D721Med (cell line): ENCODE results near the gene GRIN2A.

Experiments used
- DNase-seq: peaks from one replicate; pipeline ENCODE4 v3.0.0; 2011; ENCODE audit warnings: low spot score; ENCODE audit not compliant: insufficient read length
- FAIRE-seq: peaks from 2 replicates; lab custom pipeline; 2011; peaks lifted over from hg19 to GRCh38; lab: Jason Lieb, UNC
- TF ChIP-seq, protein P1 (sequence below): IDR thresholded peaks from 2 replicates; pipeline ENCODE4 v1.5.1; 2012; ENCODE audit warnings: mild to moderate bottlenecking, control low read depth; ENCODE audit not compliant: insufficient read depth; ENCODE audit errors: missing control alignments

GRIN2A gene

DNA sequence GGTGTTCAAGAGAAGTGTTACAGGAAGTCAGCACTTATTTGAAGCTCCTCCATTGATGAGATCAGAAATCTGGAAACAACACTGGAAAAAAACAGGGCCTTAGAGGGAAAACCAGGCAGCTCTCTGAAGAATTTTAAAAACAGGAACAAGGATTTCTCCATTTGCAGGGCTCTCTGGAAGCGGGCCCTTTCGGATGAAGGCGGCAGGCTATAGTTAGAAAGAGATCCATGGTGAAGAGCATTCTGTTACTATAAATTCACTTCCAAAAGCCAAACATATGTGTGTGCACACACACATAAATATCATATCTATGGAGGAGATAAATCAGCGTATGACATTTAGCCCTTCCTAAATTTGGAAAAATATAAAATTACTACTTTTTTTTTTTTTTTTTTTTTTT is 42.6 kb upstream of the GRIN2A start:
- FAIRE-seq, result no peak
- DNase-seq, result no peak
- TF ChIP-seq, protein P1, sequence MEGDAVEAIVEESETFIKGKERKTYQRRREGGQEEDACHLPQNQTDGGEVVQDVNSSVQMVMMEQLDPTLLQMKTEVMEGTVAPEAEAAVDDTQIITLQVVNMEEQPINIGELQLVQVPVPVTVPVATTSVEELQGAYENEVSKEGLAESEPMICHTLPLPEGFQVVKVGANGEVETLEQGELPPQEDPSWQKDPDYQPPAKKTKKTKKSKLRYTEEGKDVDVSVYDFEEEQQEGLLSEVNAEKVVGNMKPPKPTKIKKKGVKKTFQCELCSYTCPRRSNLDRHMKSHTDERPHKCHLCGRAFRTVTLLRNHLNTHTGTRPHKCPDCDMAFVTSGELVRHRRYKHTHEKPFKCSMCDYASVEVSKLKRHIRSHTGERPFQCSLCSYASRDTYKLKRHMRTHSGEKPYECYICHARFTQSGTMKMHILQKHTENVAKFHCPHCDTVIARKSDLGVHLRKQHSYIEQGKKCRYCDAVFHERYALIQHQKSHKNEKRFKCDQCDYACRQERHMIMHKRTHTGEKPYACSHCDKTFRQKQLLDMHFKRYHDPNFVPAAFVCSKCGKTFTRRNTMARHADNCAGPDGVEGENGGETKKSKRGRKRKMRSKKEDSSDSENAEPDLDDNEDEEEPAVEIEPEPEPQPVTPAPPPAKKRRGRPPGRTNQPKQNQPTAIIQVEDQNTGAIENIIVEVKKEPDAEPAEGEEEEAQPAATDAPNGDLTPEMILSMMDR, result no peak

DNA sequence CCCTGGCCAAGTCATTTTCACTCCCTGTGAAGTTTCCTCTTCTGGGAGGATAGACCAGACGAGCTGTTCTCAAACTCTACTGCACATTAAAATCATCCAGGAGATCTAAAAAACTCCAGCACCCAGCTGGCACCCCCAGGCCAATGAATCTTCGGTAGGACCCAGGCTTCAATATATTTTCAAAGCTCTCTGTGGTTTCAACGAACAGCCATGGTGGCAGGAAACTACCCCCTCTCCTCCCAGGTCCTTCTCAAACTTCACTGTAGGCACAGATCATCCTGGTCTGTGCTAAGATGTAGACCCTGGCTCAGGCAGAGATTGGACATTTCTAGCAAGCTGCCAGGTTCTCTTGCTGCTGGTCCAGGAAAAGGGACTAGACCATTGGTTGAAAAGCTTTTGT is 38.7 kb upstream of the GRIN2A start:
- FAIRE-seq (no peak), DNase-seq (no peak)
- TF ChIP-seq, protein P1, result no peak

- TF ChIP-seq, protein P1, result no peak
- FAIRE-seq (no peak), DNase-seq (no peak)
Observed at GRCh38 chr16:10219742-10220141, 37.5 kb upstream of the GRIN2A start.

GRCh38 chr16:10218490-10219206 is 36.4 kb upstream of the GRIN2A start:
- TF ChIP-seq, protein P1, result no peak
- no peak for DNase-seq
- FAIRE-seq, result no peak

GRCh38 chr16:10213748-10214147 is 31.5 kb upstream of the GRIN2A start:
- FAIRE-seq (no peak), DNase-seq (no peak)
- TF ChIP-seq, protein P1, result no peak

DNA sequence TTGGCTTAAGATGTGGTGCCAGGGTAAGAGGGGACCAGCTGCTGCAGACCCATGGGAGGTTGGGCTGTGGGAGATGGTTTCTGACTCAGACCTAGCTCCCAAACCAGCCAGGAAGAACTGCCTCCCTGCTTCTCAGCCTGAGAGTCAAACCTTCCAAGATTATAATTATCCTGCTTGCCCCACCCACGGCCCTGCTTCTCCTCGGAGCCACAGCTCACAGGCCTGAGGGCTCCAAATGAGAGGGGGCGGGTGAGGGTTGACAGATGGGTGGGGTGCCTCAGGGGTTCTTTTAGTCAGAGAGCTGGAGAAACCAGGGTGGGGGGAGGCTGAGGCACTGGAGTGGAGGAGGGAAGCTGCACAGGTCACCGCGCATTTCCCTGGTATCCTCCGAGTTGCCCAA is 28.7 kb upstream of the GRIN2A start:
- FAIRE-seq (no peak), DNase-seq (no peak)
- TF ChIP-seq, protein P1, result no peak

DNA sequence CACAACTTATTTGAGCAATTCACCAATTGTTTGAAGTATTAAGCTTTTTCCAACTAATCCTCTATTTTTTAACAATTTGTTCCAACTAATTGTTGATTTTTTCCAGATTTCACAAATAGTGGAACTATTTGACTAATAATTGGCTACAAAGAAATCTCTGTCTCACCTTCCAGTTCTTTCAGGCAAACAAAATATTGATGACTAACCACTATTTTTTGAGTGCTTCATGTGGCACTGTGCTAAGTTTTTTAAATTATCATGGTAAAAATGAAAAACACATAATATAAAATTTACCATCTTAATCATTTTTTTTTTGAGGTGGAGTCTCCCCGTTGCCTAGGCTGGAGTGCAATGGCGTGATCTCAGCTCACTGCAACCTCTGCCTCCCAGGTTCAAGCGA is 24.6 kb upstream of the GRIN2A start:
- TF ChIP-seq, protein P1, result no peak
- no peak for FAIRE-seq

More for the DNA sequence above, 24.6 kb upstream of the GRIN2A start:
- no peak for DNase-seq
